HG03520 (cell line): ENCODE data around the gene RNF123.

ENCODE experiments used
- ATAC-seq: cut with Tn5 transposase; IDR thresholded peaks from one replicate; pipeline ENCODE4 v1.9.1; 2021; ENCODE audit warnings: mild to moderate bottlenecking, moderate library complexity; ENCODE audit not compliant: unreplicated experiment

The RNF123 gene

GRCh38 chr3:49689046-49689907 is at the start of gene RNF123, which contains the start of gene MST1:
RNF123 (plus strand) TSS chr3:49689557; CDS start chr3:49691166, 1,609 bp downstream.
MST1 (minus strand) TSS chr3:49689474; CDS start chr3:49688691, 783 bp downstream.
- peak; percentile 47 for ATAC-seq

DNA sequence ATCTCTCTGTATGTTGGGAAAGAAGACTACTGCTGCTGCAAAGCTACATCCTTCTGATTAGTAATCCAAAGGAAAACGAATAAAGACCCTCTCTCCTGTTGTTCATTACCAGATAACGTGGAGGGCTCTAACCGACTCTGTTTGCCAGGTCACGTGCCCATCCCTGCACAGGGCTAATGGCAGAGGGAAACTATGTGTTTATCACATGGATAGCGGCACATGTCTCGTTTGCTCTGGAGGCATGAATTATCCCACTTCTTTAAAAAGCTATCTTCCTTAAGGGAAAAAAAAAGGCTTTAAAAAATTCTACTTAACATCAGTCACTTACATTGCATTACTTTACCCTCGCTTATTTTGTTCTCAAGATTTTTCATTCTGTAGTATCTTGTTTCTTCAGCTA is 48.1 kb upstream of the RNF123 start:
- ATAC-seq: no peak

- no peak for ATAC-seq
These were observed 47.2 kb upstream of the RNF123 start for GRCh38 chr3:49641921-49642707.

DNA sequence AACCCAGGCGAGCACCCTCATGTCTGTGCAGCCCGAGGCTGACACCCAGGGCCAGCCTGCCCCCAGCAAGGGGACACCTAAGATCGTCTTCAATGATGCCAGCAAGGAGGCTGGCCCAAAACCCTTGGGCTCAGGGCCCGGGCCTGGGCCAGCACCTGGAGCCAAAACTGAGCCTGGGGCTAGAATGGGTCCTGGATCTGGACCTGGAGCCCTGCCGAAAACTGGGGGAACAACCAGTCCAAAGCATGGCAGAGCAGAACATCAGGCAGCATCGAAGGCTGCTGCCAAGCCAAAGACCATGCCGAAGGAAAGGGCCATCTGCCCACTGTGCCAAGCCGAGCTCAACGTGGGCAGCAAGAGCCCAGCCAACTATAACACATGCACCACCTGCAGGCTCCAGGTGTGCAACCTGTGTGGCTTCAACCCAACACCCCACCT is 46.6 kb upstream of the RNF123 start:
- no peak for ATAC-seq

DNA sequence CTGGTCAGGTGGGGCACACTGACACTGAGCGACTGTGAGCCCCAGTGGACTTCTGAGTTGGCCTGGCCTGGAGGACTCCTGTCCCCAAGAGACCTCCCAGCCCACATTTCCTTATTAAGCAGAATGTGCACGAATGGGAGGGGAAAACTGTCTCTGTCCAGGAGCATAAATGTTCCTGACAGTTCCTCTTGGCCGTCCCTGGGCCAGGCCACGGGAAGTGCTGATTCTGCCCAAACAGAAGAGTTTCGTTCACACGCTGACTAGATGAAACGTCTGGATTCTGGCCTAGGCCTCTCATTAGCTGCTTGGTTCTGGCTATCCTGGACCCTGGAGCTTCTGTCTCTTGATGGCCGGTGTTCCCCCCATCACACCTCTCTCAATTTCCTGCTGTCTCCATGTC is 44.7 kb upstream of the RNF123 start:
- no peak for ATAC-seq

DNA sequence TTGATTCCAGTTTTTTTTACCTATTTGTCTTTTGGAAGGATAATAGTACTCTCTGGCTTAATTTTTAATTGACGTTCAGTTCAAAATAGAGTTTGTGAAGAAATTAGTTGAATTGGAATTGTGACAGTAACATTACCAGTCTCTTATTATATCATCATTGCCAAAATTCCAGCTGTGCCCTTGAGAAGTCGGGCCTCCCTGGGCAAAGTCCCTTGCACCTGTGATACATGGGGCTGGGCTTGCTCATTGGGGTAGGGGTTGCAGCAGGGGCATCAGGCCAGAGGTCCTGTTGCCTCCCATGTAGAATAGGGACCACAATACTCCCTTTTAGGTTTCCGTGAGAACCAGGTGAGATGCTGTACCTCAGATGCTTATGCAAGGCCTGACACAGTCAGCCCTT is 43.1 kb upstream of the RNF123 start:
- ATAC-seq: no peak

DNA sequence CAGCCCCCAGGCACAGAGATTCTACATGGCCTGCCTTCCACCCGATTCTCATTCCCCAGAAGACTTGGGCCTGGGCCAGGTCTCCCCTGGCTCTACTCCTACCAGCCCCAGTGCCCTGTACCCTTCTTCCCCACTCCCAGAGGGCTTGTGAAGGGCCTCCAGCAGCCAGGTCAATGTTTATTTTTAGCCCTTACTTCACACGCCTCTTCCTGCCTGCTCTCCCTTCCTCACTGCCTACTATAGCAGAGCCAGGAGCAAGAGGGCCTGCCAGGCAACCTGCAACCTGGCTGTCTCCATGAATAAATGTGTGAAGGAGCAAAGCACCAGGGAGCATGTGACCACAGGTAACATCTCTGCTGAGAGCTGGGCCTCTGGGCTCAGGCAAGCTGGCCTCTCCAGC is 41.6 kb upstream of the RNF123 start:
- no peak for ATAC-seq

DNA sequence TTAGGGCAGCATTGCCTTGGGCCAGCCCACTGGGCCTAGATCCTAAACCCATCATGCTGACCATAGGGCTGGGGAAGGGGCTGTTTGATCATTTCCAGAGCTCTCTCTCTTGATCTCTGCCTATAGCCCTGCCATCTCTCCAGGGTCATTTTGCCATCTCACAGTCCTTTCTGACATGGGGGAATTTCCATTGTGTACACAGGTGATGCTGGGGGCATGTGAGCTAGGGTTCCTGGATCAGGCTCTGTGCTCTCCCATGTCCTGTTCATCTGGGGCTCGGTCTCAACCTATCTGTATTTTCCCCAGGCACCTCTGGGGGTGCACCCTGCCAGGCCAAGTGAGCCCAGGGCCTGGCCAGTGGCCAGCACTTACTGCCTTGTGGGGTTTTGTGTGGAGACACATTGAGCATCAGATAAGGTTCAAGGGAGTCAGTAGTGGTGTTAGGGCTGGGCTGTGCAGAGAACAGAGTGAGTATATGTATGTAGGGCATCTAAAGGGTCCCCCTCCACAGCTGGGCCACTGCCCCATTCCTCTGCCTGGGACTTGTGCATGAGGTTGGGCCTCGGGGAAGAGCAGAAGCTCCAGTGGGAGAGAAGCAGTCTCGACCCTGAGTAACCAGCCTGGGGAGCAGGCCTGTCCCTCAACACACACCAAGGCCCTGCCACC is 40.9 kb upstream of the RNF123 start:
- ATAC-seq: no peak

GRCh38 chr3:49649576-49649975 is 39.8 kb upstream of the RNF123 start:
- ATAC-seq: no peak

DNA sequence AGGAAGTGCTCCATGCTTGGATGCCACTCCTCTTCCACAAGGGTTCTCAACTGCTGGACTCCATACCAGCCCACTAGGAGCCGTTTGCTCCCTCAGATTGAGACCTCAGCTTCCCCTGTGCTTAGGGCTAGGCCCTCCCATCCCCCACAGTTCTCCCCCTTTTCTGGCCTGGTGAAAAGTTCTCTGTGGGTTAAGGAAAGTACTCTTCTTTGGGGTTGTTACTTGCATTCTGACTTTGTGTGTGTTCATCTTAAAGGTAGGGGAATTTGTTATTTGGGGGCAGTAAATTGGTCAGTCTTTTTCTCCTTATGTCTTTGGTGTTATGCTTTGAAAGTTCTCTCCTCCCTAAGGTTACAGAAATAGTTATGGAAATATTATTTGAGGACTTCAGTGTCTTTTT is 39.2 kb upstream of the RNF123 start:
- ATAC-seq: no peak

DNA sequence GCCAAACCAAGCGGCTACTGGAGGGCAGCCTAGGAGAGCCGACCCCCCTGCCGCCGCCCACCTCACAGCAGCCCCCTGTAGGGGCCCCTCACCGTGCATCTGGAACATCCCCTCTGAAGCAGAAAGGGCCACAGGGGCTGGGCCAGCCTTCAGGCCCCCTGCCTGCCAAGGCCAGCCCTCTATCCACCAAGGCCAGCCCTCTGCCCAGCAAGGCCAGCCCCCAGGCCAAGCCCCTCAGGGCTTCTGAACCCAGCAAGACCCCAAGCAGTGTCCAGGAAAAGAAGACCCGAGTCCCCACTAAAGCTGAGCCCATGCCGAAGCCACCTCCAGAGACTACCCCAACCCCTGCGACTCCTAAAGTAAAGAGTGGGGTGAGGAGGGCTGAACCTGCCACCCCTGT is 38.7 kb upstream of the RNF123 start:
- ATAC-seq: no peak

GRCh38 chr3:49652218-49652902 is 37.0 kb upstream of the RNF123 start:
- no peak for ATAC-seq

DNA sequence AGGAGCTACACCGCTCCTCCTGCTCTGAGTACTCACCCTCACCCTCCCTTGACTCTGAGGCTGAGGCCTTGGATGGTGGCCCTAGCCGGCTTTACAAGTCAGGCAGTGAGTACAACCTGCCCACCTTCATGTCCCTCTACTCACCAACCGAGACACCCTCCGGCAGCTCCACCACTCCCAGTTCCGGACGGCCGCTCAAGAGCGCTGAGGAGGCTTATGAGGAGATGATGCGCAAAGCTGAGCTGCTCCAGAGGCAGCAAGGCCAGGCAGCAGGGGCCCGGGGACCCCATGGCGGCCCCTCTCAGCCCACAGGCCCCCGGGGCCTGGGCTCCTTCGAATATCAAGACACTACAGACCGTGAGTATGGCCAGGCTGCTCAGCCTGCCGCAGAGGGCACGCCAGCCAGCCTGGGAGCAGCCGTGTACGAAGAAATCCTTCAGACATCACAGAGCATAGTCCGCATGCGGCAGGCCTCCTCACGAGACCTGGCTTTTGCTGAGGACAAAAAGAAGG is 36.4 kb upstream of the RNF123 start:
- no peak for ATAC-seq

- ATAC-seq: no peak
These were observed 35.7 kb upstream of the RNF123 start for GRCh38 chr3:49653621-49654020.

DNA sequence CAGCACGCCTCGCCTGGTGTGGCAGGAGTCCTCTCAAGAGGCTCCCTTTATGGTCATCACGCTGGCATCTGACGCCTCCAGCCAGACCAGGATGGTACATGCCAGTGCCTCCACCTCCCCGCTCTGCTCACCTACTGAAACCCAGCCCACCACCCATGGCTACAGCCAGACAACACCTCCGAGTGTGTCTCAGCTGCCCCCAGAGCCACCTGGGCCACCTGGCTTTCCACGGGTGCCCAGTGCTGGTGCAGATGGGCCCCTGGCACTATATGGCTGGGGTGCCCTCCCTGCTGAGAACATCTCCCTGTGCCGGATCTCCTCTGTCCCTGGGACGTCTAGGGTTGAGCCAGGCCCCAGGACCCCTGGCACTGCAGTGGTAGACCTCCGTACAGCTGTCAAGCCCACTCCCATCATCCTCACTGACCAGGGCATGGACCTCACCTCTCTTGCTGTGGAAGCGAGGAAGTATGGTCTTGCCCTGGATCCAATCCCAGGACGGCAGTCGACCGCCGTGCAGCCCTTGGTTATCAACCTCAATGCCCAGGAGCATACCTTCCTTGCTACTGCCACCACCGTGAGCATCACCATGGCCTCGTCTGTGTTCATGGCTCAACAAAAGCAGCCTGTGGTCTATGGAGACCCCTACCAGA is 35.1 kb upstream of the RNF123 start:
- no peak for ATAC-seq

DNA sequence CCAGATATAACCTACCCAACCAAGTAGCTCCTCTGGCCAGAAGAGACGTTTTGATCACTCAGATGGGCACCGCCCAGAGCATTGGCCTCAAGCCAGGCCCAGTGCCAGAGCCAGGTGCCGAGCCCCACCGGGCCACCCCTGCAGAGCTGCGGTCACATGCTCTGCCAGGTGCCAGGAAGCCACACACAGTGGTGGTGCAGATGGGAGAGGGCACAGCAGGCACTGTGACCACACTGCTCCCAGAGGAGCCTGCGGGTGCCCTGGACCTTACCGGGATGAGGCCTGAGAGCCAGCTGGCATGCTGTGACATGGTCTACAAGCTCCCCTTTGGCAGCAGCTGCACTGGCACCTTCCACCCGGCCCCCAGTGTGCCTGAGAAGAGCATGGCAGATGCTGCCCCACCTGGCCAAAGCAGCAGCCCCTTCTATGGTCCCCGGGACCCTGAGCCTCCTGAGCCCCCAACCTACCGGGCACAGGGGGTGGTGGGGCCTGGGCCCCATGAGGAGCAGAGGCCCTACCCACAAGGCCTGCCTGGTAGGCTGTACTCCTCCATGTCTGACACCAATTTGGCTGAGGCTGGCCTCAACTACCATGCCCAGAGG is 34.3 kb upstream of the RNF123 start:
- no peak for ATAC-seq

DNA sequence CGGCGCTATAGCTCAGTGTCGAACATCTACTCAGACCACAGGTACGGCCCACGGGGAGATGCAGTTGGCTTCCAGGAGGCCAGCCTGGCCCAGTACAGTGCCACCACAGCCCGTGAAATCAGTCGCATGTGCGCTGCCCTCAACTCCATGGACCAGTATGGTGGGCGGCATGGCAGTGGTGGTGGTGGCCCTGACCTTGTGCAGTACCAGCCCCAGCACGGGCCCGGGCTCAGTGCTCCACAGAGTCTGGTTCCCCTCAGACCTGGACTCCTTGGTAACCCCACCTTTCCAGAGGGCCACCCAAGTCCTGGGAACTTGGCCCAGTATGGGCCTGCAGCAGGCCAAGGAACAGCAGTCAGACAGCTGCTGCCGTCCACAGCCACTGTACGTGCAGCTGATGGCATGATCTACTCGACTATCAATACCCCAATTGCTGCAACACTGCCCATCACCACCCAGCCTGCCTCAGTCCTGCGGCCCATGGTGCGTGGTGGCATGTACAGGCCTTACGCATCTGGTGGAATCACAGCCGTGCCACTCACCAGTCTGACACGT is 33.5 kb upstream of the RNF123 start:
- no peak for ATAC-seq

DNA sequence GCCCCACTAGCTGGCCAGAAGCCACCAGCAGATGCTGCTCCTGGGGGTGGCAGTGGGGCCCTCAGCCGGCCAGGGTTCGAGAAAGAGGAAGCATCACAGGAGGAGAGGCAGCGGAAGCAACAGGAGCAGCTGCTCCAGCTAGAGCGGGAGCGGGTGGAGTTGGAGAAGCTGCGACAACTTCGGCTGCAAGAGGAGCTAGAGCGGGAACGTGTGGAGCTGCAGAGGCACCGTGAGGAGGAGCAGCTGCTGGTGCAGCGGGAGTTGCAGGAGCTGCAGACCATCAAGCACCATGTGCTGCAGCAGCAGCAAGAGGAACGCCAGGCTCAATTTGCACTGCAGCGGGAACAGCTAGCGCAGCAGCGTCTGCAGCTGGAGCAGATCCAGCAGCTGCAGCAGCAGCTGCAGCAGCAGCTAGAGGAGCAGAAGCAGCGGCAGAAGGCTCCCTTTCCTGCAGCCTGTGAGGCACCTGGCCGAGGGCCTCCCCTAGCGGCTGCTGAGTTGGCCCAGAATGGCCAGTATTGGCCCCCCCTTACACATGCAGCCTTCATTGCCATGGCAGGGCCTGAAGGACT is 32.7 kb upstream of the RNF123 start:
- ATAC-seq: no peak
